Measurements from ENCODE around the gene SETD2.

GRCh38 chr3:47003056-47003410 lies 160.9 kb downstream of the SETD2 start:
- TF ChIP-seq CTCF (IDR thresholded peaks at IDR 0.05; ENCODE audit: poor library complexity) (no peak), EZH2 (IDR thresholded peaks at IDR 0.05; ENCODE audit: borderline replicate concordance) (no peak)
